ENCODE data around the gene NIN. TPM values are rescaled to one million over a fixed set of nuclear protein-coding genes. Genes with fewer than 3 reads are reported as not detected.

NIN gene
- total RNA-seq, 6 experiments from 2014 or later, result 43.7 to 66.3 (median 57.4) TPM

GRCh38 chr14:50763382-50764007, 67.5 kb downstream of the NIN start:
- H3K4me1 Mint-ChIP-seq (ENCODE audit: low read depth), result peaks cover 64% of the 10 kb centered on the region
- H3K4me3 Mint-ChIP-seq, result peak overlapping the region; percentile 80
- no peaks in the 10 kb centered on the region for H3K27me3 Mint-ChIP-seq (ENCODE audit: insufficient read depth)
- peaks cover 53% of the 10 kb centered on the region for H3K36me3 Mint-ChIP-seq (ENCODE audit: low read depth)
- H3K9me3 Mint-ChIP-seq, result no peaks in the 10 kb centered on the region
- TF ChIP-seq CTCF (IDR thresholded peaks at IDR 0.05), result no peak
- peak overlapping the region; percentile 91 for H3K27ac Mint-ChIP-seq
- DNase-seq, result peak; percentile 92

GRCh38 chr14:50762931-50763300, 68.0 kb downstream of the NIN start:
- Mint-ChIP-seq H3K9me3 (no peaks in the 10 kb centered on the region), H3K27me3 (ENCODE audit: insufficient read depth) (no peaks in the 10 kb centered on the region), H3K27ac (peak overlapping the region; percentile 91), H3K36me3 (ENCODE audit: low read depth) (peaks cover 47% of the 10 kb centered on the region), H3K4me1 (ENCODE audit: low read depth) (peaks cover 58% of the 10 kb centered on the region), H3K4me3 (peak overlapping the region; percentile 80)
- no peak for TF ChIP-seq CTCF (IDR thresholded peaks at IDR 0.05)
- no peak for DNase-seq

GRCh38 chr14:50762001-50762930, 68.7 kb downstream of the NIN start:
- TF ChIP-seq CTCF (IDR thresholded peaks at IDR 0.05), result no peak
- Mint-ChIP-seq H3K36me3 (ENCODE audit: low read depth) (peaks cover 46% of the 10 kb centered on the region), H3K9me3 (no peaks in the 10 kb centered on the region), H3K27me3 (ENCODE audit: insufficient read depth) (no peaks in the 10 kb centered on the region), H3K4me1 (ENCODE audit: low read depth) (peaks cover 56% of the 10 kb centered on the region), H3K4me3 (peak overlapping the region; percentile 80), H3K27ac (peak overlapping the region; percentile 91)
- DNase-seq, result peak; percentile 87

- Mint-ChIP-seq H3K27me3 (ENCODE audit: insufficient read depth) (no peaks in the 10 kb centered on the region), H3K9me3 (no peaks in the 10 kb centered on the region), H3K27ac (no peak overlapping the region), H3K36me3 (ENCODE audit: low read depth) (peaks cover 39% of the 10 kb centered on the region), H3K4me1 (ENCODE audit: low read depth) (peaks cover 41% of the 10 kb centered on the region), H3K4me3 (no peak overlapping the region)
- TF ChIP-seq CTCF (IDR thresholded peaks at IDR 0.05), result no peak
- no peak for DNase-seq
Observed at GRCh38 chr14:50759800-50760543, 71.0 kb downstream of the NIN start.

- H3K27me3 Mint-ChIP-seq (ENCODE audit: insufficient read depth), result no peaks in the 10 kb centered on the region
- no peak for TF ChIP-seq CTCF (IDR thresholded peaks at IDR 0.05)
- H3K4me1 Mint-ChIP-seq (ENCODE audit: low read depth), result peaks cover 32% of the 10 kb centered on the region
- no peaks in the 10 kb centered on the region for H3K9me3 Mint-ChIP-seq
- H3K27ac Mint-ChIP-seq, result no peak overlapping the region
- no peak overlapping the region for H3K4me3 Mint-ChIP-seq
- no peak for DNase-seq
- peaks cover 32% of the 10 kb centered on the region for H3K36me3 Mint-ChIP-seq (ENCODE audit: low read depth)
Observed at GRCh38 chr14:50758945-50759344, 72.0 kb downstream of the NIN start.
